Stimulated activated CD8-positive, alpha-beta memory T cell treated with anti-CD3 and anti-CD28 coated beads, Interleukin-4, amount 100 ng/mL, for 4 hours (primary cell): ENCODE data around the gene MCMBP.
"Not testable (repeated sequence)": the region's sequence is repeated elsewhere in the genome, so short reads cannot be mapped to it uniquely, and the experiment has no call there.

Experiments
- DNase-seq, 2 donors: peaks; one replicate each; pipeline ENCODE4 v3.0.0-alpha.2; 2020; ENCODE audit warnings: low read depth in 2 of 2, low spot score in 1 of 2

The MCMBP gene

DNA sequence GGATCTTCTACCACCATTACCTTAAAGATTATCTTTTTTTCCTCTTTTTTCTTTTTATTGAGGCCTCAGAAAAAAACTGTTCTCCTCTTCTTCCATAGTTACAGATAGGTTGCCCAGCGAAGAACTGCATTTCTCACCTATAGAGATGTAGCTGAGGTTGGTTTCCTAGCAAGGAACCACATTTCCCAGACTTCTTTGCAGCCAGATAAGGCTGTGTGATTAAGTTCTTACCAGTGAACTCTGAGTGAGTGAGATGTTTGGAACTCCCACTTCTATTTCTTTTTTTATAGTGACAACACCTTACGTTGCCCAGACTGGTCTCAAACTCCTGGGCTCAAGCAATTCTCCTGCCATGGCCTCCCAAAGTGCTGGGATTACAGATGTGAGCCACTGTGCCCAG is 5.9 kb upstream of the MCMBP start:
- no peak for DNase-seq

DNA sequence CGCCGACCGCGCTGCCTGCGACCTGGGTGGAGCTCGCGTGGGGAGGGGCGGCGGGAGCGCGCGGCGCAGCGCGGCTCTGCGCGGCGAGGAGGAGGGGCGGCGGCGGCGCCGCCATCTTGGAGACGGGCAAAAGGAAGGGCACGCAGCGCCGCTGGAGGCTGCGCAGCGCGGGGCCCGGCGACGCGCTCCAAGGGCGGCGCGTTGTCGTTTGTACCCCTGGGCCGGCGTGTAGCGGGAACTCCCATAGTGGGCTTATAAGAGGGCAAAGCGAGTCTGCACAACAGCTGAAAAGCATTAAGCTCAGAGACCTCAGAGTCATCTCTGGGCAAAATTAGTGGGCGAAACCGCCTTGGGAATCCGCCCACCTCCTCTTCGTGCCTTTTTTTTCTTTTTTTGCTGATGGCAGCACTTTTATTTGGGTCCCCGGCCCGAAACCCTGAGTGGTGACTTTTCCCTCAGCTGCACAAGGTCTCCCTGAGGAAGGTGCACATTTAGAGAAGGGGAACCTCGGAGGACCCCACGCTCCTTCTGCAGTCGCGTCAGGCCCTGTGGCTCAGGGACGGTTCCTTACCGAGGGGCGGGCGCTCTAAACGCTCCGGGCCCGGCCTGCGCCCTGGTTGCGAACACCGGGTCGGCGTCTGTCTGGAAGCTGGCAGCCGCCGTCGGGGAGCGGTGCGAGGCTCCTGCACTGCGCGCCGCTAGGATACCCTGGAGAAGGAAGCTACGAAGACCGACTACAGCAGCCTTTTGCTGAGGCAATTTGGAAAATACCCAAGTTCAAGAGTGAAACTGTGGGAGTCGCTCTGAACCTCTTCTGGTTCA is 428 bp upstream of the MCMBP start:
- peak; percentile 65 to 76 for DNase-seq

DNA sequence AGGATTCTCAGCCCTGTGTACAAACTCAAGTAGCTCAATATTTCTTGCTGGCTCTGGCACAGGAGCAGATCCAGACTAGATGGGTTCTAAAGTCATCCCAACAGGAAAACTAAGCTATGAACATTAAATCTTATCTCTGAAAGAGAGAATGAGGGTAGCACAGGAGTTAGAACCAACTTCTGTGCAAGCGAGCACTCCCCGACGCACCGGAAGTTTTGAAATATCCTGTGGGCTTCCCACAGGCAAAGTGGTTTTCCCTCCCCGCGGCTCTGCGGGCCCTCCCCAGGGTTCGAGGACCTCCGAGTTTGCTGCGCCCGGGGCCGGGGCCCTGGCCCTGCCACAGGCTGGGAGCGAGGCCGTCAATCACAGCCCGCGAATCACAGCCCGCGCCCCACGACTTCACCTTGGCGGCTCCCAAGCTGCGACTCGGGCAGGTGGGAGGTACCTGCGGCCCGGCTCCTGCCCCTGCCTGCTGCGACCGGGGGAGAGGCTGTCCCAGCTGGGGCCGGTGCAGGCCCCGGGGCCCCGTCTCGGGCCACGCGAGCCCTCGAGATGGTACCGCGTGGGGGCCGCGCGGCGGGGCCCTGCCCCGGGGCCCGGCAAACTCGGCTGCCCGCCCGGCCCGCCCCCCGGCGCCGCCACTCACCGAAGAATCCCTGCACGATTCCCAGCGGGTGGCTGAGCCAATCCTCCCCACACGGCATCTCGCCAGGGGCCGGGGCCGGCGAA is 598 bp downstream of the MCMBP start:
- peak; percentile 24 to 29 for DNase-seq

DNA sequence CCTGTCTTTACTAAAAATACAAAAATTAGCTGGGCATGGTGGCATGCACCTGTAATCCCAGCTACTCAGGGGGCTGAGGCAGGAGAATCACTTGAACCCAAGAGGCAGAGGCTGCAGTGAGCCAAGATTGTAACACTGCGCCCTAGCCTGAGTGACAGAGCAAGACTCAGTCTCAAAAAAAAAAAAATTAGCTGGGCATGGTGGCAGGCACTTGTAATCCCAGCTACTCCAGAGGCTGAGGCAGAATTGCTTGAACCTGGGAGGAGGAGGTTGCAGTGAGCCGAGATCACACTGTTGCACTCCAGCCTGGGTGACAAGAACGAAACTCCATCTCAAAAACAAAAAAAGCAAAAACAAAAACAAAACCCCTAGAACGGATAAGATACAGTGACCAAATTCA is 3.2 kb downstream of the MCMBP start:
- not testable (repeated sequence) for DNase-seq

DNA sequence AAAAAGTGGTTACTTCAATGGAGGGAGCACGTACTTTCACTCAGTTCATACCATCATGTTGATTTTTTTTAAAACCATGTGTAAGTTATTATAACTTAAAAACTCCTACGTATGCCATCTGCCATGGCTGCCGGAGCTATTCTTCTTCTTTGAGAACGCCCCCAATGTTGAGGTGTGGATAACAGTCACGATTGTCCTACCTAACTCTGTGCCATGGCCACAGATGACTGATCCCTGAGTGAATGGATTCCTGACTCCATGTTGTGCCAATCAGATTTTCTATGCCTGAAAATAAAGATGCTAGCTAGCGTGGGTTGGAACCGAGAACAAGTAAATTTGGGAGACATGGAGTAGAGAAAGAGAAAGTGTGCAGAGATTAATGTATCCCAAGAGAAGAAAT is 5.3 kb downstream of the MCMBP start:
- no peak for DNase-seq

DNA sequence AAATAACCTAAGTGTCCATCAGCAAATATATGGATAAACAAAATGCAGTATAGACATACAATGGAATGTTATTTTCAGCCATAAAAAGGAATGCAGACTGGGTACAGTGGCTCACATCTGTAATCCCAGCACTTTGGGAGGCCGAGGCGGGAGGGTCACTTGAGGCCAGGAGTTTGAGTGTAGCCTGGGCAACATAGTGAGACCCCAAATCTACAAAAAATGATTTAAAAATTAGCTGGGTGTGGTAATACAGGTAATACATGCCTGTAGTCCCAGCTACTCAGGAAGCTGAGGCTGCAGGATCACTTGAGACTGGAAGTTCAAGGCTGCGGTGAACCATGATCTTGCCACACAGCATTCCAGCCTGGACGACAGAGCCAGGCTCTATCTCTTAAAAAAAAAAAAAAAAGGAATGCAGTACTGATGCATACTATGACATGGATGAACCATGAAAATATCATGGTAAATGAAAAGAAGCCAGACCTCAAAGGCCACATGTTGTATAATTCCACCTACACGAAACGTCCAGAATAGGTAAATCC is 6.9 kb downstream of the MCMBP start:
- DNase-seq: no peak

DNA sequence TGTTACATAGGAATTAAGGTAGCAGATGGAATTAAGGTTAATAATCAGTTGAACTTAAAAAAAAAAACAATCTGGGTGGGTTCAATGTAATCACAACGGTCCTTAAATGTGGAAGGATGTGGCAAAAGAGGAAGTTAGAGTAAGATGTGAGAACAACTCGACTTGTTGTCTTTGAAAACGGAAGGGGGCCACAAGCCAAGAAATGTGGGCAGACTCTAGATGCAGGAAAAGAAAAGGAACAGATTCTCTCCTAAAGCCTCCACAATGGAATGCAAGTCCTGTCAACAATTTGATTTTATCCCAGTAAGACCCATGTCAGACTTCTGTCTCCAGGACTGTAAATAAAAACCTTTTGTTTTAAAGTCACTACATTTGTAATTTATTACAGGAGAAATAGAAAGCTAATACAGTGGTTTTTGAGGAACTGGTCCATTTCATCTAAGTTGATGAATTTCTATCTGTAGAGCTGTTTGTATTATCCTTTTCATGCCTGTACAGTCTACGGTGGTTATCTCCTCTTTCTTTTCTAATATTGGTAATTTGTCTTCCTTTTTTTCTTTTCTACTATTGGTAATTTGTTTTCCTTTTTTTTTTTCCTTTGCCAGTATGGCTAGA is 8.6 kb downstream of the MCMBP start:
- no peak for DNase-seq

DNA sequence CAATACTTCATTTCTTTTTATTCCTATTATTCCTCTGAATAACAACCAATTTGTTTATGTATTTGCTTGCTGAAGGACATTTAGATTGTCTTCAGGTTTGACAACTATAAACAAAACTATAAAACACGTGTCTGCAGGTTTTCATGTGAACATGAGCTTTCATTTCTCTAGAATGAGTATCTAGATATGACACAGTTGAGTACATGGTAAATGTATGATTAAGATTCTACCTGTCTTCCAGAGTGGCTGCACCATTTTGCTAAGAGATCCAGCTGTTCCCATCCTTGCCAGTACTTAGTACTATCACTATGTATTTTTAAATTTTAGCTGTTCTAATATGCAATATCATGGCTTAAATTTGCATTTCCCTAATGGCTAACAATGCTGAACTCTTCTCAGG is 10.1 kb downstream of the MCMBP start:
- no peak for DNase-seq

DNA sequence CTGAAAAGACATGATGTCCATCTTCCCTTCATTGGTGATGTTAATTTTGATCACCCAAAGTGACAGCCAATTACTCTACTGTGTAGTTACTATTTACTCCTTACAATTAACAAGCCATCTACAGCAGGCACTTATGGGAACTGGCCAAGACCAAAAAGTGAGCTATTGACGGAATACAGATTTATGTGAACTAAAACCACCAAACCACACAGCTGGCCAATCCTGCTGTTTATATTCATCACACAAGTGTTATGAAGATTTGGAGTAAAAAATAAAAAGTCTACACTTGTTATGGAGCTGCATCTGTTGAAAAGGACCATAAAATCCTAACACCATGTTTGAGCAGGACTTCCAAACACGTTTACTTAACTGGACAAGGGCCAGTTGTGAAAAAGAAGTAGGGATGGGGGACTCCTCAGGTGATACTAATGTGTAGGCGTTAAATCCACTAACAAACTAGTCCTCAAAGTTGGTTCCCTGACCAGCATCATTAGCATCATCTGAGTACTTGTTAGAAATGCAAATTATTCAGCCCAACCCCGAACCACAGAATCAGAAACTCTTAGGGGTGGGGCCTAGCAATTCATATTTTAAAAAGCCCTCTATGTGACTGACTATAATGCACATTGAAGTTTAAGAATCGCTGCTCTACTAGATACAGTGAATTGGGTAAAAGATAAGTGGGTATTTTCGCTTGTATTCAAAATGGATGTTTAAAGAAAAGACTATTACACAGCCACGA is 11.6 kb downstream of the MCMBP start:
- no peak for DNase-seq

DNA sequence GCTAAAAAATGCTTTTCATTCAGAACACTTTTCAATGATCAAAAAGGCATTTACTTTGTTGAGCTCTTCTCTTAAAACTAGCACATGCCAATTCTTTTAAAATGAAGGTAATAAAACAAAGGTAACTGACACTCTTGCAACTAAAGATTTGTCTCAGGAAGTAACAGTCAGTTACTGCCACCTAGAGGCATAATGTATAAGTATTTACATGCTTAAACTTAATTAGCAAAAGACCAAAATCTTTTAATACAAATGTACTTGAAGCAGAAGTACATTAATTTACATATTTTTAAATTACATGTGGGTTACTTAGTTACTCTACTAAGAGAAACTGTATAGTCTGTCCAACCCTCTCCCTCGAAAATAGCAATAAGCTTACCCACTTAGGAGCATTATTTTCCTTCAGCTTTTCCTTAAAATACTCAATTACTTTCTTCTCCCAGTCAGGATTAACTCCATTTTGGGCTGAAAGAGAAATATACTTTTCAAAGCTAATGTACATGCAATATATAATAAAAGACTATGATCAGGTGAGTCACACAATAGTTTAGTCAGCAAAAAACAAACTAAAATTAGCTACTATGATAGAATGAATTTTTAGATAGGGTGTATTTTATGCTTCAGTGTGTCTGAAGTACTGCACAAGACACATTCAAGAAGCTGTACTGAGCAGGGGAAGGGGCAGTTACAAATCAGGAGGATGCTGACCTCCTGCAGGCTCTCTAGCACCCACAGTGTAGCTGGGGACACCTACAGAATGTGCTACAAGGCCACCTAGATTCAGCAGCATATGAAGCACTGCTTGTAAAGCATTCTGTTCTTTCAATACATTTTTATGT is 13.0 kb downstream of the MCMBP start:
- no peak for DNase-seq

DNA sequence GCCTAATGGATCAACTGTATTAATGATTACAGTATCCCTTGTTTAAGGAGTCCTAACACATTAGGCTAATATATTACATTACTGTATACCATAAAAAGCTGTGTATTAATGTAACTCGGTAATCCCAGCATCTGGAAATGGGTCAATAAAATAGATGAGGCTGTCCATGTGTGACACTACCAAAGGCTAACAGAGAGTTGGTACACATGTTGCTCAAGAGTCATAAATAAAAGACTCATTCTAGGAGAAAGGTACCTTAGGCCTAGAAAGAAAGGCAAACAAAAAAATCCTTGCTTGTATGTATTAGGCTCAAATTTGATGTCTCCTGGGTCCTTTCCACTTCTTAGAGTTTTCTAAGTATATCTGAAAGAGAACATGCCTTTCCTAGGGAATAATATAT is 14.6 kb downstream of the MCMBP start:
- no peak for DNase-seq

DNA sequence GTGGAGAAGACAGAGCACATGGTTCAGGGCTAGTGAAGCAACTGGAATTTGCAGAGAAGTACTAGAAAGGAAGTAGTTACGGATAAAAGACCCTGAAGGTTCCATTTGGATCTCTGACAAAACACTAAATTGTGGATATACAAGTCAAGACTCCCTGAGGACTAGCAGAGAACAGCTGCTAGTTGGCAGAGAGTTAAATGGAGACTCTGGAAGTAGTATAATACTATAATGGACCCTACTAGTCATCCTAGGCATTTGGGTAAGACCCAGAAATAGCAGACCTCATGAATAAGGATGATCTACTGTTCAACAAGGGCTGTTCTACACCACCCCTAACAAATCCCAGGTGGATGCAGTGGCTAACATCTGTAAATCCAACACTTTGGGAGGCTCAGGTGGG is 19.1 kb downstream of the MCMBP start:
- no peak for DNase-seq

DNA sequence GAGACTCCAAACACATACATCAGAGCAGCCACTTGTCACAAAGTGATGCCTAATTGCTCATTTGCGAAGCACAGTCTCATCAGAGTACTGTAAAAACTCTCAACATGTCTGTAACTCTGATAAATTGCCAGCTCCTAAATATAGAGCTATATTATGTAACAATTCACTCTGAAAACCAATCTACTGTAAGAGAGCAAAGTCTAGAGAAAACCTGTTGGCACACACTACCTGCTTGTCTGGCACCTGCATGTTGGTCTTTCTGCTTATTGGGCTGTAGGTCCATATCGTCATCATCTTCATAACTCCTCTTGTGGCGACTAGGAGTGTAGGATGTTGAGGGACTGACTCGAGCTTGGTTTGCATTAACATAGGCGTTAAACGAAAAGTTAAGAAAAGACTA is 19.8 kb downstream of the MCMBP start:
- no peak for DNase-seq

DNA sequence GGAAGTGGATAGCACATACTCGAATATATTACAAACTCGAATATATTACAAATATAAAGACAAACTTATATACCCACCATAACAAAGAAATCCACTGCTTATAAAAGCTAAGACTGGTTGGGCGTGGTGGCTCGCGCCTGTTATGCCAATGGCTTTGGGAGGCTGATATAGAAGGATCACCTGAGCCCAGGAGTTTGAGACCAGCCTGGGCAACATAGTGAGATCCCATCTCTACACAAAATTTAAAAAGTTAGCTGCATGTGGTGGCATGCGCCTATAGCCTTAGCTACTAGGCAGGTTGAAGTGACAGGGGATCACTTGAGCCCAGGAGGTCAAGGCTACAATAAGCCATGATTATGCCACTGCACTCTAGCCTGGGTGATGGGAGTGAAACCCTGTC is 20.4 kb downstream of the MCMBP start:
- DNase-seq: no peak

DNA sequence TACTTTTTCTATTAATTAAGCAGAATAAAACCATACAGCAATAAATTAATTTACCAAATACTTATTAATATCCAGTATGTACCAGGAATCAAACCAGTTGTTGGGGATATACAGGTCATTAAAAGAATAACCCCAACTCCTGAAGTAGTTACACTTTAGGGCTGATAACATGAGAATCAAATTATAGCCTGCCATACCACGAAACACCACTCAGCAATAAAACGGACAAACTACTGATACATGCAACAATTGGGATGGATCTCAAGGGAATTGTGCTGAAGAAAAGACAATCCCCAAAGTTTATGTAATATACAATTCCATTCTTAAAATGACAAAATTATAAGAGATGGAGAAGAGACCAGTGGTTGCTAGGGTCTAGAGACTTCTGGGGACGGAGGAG is 22.7 kb downstream of the MCMBP start:
- DNase-seq: no peak

DNA sequence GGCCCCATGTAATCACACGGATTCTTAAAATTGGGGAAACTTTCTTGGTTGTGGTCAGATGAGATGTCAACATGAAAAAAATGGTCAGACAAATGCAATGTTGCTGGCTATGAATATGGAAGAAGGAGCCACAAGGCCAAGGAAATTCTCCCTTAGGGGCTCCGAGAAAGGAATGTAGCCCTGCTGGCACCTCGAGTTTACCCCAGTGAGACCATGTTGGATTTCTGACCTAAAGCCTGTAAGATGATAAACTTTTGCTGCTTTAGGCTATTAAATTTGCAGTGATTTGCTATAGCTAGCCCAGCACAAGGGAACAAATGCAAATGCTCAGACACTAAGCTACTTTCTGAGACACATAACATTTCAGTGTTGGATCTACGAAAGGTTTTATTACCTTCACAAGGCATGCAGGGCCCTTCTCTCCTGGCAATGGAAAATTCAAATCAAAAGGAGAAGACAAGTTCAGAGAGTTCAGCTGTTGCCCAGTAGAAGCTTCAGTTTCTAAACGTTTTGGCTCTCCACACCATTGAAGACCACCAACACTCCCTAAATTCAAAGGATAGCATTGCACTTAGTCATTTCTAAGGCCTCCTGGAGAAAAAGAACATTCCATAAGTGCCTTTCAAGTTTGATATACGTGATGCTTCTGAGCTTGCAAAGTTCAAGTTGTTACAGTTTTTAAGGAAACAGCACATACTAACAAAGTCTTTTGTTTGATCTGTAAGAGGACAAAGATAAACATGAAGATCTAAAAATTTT is 23.4 kb downstream of the MCMBP start:
- no peak for DNase-seq

DNA sequence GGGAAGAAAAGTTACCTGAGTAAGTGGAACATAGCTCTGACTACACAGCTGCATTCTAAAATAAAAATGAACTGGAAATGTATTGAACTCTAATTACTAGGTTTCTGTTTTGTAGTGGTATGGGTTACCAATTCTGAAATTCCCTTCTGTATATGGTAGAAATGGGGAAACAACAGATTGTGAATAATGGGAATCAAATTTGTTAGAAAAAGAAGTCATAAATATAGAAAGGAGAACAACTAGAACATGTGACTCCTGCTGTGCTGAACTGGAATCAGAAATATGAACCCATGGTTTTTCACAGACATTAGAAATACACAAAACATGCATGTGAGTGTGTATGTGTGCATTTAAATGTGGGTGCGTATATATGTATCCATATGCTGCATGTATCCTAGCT is 27.0 kb downstream of the MCMBP start:
- DNase-seq: no peak

DNA sequence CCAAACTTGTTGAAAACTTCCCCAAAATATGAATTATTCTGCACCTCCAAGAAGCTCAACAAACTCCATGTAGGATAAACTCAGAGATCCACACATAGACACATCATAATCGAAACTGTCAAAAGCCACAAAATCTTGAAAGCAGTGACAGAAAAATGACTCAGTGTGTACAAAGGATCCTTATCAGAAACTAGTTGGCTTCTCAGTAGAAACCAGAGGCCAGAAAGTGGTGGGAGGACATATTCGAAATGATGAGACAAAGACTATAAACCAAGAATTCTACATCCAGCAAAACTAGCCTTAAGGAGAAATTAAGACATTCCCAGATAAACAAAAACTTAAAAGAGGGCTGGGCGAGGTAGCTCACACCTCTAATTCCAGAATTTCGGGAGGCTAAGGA is 38.5 kb downstream of the MCMBP start:
- DNase-seq: no peak

DNA sequence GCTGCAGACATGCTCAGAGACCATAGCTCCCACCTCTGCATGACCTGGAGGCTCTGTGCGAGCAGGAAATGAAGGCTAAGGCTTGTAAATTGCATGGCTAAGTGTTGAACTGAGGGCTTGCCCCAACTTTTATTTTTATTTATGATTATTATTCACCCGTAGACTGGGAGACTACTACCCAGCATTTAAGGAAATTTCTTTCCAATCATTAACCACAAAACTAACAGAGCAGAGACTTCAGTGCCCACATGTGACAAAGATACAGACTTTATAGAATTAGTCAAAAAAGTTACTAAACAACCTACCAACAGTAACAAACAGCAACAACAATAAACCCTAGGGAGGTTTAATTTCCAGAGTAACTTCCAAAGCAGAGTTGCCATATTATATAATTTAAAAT is 39.7 kb downstream of the MCMBP start:
- DNase-seq: no peak

DNA sequence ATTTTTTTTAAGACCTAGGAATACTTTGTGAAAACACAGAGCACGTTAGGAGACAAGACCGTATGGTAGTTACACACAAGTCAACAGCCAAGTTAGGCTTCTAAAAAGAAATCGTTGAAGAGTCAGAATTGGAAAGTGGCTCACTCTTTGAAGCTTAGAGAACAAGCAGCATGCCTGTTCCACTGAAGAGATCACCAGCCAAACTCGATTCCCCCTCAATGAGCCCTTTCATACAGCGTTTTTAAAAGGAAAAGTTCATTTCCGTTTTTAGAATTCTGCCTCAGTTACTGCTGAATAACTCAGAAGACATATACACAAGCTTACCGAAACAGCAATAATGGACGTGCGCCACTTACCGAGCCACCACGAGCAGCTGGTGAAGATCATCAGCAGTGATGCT is 41.0 kb downstream of the MCMBP start:
- no peak for DNase-seq
